HG02623 (cell line): ENCODE results near the gene GCSAML.
"Not testable (repeated sequence)": the region's sequence is repeated elsewhere in the genome, so short reads cannot be mapped to it uniquely, and the experiment has no call there.

Source experiments
- ATAC-seq: cut with Tn5 transposase; IDR thresholded peaks from one replicate; pipeline ENCODE4 v1.9.1; 2021; ENCODE audit warnings: moderate library complexity; ENCODE audit not compliant: unreplicated experiment

The GCSAML gene

DNA sequence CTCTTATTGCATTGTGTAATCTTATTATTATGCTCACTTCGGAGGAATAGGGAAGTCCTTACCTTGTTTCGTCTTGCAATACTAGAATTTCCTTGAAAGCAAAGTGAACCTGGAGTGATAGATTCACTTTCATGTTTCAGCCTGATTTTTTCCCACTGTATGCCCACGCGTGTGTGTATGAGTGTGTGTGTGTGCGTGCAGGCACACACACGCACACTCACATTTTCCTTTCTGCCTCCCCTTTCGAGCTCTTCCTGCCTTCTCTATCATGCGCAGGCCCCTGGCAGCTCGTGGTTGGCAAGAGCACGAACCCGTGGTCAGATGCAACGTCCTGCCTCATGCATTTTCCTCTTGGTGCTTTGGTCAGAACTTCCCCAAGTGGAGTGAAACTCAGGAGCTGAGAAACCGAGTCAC is at the start of gene GCSAML:
Gene GCSAML, plus strand, starts transcription at position 366 of the 414 bp plus-strand sequence. CDS start 58 bp downstream, outside the sequence.
- no peak for ATAC-seq

DNA sequence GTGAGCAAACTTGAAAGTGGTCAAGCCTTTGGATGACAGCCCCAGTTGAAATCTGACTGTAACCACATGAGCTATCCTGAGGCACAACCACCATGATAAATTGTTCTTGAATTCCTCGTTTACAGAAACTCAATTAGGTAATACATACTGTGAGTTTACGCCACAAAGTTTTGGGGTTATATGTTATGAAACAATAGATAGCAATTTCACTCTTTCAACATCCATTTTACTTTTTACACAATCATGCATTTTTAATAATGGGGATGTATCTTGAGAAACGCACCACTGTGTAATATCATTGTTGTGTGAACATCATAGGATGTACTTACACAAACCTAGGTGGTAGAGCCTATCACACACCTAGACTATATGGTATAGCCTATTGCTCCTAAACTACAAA is 48.1 kb upstream of the GCSAML start:
- no peak for ATAC-seq

DNA sequence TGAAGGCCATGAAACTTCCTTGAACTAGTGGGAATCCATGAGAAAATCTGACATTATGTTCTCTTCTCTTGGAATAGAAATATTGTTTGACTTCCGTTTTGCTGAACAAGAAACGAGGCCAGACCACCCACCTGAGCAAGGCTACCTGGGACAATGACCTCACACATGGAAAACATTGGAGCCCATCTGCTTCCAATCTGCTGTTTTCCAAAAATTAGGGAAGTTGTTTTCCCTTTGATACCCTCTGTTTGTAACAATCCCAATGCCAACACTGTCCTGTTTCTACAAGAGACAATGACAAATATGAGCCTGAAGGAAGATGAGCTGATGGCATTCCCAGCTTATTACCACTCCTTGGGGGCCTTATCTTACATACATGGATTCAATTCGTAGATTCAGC is 42.1 kb upstream of the GCSAML start:
- ATAC-seq = no peak

DNA sequence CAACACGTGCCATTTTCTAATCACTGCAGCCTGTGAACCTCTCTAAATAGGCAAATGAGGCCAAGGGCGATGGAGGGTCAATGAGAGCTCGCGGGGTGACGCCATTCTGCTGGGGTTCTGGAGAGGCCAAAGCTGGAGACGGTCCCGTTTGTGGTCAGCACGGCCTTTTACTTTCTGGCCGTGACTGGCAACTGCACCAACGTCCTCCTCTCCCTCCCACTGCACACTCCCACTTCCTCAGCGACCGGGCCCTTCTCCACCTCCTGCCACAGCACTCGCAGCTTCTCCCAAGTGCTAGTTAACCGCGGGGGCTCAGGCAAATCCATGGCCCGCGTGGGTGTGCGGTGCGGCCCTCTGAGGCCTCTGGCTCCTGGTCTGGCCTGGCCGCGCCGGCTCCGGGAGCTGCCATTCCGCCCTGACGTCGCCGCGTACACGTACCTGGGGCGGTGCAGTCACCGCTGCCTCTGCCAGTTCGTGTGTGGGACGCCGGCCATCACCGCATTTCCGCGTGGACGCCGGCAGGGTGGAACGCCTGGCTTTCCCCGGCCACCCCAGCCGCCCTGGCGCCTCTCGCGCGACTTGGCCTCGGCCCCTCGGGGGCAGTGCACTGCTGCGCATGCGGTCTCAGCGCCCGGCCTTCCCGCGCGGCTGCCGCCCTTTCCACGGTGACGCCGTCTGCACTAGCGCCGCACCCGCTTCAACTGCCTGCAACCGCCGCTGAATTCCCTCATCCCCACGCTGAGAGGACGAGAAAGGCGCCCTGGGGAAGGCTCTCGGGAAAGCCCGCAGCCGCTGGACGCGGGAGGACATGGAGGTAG is 30.9 kb upstream of the GCSAML start:
- ATAC-seq = no peak

DNA sequence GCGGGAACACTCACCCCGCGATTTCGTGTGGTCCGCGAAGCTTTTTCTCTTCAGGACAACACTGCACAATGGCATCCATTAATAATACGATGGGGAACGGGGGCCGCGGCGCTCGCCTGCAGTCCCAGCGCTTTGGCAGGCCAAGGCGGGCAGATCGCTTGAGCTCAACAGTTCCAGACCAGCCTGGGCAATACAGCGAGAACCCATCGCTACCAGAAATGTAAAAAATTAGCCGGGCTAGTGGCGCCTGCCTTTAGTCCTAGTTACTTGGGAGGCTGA is 30.4 kb upstream of the GCSAML start:
- ATAC-seq = no peak

DNA sequence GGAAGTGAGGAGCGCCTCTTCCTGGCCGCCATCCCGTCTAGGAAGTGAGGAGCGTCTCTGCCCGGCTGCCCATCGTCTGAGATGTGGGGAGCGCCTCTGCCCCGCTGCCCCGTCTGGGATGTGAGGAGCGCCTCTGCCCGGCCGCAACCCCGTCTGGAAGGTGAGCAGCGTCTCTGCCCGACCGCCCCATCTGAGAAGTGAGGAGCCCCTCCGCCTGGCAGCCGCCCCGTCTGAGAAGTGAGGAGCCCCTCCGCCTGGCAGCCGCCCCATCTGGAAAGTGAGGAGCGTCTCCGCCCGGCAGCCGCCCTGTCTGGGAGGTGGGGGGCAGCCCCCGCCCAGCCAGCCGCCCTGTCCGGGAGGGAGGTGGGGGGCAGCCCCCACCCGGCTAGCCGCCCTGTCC is 27.0 kb upstream of the GCSAML start:
- ATAC-seq = not testable (repeated sequence)

DNA sequence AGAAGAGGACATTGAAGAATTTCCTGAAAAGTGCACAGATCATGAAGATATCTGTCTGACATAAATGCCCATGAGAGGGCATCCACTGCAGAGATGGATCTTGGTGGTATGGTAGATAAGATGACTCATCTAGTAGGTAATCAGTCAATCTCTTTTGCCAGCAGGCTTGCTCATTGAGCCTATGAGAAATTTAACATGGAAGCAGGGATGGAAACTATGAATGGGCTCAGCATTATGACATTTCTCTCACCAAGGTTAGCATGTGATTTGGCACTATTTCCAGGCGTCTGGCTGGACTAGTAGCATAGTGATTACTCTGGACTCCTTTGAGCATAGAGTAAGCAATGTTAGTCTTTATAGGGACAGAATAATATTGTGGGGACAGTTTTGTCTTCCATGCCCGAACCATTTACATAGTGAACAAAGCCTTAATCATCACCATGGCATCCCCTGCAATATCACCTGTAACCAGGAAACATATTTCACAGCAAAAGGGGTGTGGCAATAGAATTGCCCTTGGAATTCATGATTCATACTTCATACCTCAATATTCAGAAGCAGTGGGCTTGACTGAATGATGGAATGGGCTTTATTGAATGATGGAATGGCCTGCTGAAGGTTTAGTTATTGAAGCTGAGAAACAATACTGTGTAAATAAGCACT is 20.0 kb upstream of the GCSAML start:
- no peak for ATAC-seq

DNA sequence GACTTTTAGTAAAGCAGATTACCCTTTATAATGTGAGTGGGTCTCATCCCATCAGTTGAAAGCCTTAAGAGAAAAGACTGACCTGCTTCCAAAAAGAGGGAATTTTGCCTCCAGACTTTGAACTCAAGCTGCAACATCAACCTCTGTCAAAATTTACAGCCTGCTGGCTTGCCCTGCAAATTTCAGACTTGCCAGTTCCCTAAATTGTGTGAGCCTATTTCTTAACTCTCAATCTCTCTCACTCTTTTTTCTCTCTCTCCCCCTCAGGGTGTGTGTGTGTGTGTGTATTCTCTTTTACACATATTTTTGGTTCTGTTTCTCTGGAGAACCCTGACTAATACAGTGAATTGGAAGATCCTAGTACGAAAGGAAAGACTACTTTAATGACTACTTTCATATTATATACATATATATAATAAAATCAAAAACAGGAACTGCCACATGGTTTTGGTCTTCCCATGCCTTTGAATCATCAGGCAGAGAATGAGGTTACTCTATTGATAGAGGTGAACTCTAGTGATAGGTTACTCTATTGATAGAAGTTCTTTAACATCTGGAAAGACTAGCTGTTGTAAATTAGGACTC is 19.1 kb upstream of the GCSAML start:
- no peak for ATAC-seq

DNA sequence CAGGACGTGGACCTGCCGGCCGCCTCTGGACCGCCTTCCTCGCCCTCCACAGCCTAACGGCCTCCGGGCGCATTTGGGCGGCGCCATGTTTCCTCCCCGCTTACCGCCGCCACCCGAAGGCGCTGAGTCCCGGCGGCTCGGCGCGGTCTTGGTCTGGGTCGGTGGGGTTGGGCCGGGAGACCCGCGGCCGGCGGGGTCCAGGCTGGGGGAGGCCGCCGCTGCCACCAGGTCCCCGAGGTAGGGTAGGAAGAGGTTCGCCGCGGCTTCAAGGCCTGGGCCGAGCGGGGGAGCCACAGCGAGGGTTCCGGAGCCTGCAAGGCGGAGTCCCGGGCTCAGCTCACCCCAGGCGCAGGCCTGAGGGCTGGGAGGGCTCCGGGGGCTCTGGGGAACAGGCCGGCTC is 18.1 kb upstream of the GCSAML start:
- ATAC-seq = no peak

DNA sequence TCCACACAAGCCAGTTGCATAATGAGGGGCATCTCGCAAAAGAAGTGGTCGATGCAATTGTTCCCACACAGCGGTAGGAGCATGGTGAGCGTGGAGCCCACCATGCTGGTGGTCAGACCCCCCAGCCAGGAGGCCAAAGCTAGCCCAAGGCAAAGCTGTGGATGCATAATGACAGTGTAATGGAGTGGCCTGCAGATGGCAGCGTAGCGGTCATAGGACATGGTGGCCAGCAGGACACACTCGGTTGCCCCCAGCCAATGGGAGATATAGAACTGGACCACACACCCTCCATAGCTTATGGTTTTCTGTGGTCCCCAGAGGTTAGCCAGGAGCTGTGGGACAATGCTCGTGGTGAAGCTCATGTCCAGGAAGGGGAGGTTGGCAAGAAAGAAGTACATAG is 17.0 kb upstream of the GCSAML start:
- ATAC-seq = no peak

DNA sequence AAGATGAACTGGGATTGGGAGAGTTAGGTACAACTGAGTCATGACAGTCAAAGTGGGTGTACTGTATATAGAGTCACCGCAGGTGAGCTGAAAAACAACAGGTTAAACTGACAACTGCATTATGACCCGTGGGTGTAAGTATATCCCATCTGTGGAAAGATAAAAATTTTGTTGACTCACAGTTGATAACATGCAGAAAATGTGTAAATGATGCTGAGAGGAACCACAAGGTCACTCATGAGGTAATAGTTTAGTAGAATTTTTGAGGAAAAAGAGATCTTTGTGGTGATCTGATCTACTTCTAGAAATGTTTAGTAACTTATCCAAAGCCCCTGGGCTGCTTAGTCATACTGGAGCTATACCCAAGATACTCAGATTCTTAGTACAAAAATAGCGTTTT is 13.5 kb upstream of the GCSAML start:
- ATAC-seq = no peak

DNA sequence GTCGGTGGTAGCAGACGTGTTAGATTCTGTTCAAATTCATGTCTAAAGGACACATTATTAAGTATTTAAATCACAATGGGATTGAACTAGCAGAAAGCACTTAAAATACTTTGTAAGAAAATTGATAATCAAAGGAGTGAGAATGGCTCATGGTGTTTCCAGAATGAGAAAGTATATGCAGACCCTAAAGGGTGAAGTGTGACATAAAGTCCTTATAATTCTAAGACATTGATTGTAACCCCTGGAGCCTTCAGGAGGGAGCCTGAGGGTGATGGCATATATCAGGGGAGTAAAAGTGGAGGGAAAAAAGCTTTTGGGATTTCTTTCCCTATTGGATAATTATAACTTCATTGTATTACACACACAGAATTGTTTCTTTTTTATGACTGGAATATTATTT is 12.6 kb upstream of the GCSAML start, which contains the start of gene OR2C3:
Gene OR2C3, minus strand, starts transcription at position 101 of the 400 bp plus-strand sequence. CDS start 3,929 bp downstream, outside the sequence.
- ATAC-seq = no peak

DNA sequence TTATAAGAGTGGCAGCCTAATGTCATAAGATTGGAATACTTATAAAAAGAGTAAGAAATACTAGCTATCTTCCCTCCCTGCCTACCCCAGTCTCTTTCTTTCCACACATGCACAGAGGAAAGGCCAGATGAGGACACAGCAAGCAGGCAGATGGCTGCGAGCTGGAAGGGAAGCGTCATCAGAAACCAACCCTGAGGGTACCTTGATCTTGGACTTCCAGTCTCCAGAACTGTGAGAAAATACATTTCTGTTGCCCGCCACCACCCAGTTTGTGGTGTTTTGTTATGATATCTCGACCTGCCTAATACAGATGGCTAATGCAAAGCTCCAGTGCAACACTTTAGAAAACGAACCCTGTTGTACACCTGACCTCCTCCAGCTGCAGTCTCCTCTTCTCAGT is 10.4 kb upstream of the GCSAML start:
- ATAC-seq = no peak

DNA sequence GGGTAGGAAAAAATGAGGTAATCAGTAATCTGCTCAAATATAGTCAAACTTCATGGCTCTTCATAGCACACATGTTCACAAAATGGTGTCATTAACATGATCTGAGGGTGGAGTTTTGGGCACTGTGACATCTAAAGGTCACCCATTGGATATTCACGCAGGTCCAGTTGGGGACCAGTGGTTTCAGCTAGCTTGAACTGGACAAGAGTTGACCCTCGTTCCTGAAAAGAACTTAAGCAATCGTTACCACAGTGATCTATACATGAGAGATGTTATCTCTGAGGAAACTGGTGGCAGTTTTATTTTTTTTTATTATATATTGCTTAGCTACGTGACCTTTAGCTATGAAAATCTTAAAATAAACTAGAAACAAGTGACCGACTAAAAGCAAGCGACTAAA is 9.7 kb upstream of the GCSAML start:
- ATAC-seq = no peak

DNA sequence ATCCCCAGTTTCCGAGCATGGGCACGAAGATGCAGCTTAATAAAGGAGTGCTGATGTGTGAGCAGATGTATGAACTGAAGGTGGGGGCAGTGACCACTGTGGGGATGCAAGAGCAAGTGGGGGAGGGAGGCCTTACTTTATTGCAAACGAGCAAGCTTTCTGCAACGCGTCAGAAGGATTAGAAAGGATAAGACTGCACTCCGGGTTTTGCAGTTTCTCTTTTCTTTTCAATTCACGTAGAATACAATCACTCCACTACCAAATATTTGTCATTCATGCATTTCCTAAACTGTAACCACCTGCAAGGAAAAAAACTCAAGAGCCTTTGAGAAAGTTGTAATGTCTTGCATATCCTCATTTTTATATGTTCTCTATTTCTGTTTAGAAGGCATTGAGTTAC is 8.4 kb upstream of the GCSAML start:
- ATAC-seq = no peak

DNA sequence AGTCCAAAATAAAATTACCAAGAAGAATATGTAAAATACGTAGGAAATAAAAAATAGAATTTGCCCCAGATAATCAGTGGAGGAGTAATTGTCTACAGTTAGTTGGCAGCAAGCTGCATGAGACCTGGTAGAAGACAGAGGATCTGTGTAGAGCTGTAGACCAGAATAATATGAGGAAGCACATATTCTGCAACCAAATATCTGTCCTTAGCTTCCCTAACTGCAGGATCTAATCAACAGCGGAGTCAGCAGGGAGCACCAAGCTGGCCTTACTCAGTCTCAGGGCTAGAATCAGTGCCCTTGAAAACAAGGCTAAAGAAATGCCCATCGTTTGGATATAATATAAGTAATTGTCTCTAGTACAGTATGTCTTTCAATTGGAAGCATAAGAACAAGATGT is 6.1 kb upstream of the GCSAML start:
- no peak for ATAC-seq

DNA sequence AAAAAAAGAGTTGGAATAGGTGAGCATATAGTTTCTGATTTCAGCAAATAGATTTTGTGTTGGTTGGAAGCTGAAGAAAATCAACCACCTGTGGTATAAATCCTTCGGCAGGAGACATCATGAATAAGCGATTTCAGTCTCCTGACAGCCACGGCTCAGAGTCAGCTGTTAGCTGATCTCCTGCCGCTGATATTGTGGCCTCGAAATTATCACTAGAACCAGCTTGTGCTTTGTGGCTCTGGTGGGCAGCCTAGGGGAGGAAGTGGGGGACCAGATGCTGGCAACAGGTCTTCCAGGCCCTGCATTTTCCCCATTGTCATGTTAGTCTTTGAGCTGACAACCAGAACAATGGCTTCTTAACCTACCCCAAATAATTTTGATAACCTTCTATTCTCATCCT is 842 bp upstream of the GCSAML start:
- no peak for ATAC-seq

DNA sequence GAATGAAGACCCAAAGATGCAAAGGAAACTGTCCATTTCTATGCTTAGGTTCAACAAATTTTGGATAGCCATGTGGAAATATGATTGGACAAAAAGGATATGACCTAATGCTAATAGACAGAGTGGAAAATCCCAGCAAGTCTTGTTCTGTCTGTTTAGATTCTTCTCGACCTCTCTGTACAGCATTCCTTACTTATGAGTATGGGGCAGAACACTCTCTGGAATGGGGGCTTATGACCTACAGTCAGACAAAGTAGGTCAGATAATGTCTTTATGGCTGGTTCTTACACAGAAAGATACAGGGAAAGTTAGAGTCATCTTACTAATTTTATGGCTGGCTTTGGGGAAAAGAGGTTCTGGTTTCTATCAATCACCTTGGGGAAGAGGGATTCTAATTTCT is 2.8 kb downstream of the GCSAML start:
- no peak for ATAC-seq

DNA sequence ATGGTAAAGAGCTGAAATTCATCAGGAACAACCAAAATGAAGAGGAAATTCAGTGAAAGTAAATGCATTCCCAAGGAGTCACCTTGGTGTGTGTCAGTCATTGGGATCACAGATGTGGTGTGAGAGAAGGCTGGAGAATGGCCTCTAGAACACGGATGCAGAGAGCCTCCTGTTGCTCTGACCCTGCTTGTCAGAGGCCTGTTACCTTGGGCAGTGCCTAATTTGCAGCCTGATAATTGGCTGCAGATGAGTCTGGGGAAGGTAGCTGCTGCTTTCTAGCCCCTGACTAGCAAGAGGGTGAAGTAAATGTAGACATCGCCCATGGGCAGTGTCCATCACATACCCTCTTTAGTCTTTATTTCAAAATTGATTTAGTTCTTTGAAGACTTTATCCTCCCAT is 3.3 kb downstream of the GCSAML start:
- ATAC-seq = no peak

DNA sequence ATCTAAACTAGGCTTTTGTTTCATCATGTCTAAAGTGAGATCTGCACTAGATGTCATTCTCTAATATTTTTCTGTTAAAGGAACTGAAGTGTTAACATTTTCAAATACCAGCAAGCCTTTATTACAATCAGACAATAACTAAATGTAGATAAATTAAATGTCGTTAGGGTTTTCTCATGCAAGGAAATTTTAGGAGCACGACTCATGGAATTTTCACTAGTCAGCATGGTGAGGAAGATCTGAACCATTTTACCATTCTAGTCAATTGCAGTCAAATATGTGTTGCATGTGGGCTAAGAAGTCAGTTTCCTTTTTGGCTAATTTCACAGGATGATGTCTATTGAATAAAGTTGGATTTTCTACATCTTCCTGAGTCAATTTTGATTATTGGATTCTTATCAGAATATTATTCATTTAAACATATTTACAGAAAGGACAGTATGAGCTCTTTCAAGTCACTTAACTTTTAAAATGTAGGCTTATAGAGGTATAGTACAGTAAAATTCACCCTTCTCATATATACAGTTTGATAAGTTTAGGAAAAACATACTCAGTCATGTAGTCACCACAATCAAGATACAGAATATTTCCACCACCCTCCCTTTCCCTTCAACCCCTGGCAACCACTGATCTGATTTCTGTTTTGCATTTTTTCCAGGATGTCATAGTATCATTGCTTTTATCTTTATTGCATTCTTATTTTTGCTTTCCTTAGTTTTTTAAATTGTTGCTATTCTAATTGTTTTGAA is 9.2 kb downstream of the GCSAML start:
- ATAC-seq = no peak

DNA sequence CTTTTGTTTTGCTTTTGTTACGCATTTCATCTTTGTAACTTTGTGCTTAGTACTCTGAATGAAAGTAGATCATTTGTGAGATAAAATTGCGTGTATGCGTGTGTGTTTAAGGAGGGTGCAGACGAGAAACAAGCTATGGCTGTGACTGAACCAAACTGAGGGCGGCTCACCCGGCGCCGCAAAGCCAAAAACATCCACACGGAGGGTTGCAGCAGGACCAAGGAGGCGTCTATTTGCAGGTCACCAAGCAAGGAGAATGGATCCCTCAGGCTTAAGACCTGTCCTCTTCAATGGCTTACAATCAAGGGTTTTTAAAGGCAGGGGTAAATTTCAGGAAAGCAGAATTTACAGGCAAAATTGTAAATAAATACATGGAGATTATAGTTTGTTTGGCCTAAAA is 12.8 kb downstream of the GCSAML start:
- ATAC-seq = no peak

DNA sequence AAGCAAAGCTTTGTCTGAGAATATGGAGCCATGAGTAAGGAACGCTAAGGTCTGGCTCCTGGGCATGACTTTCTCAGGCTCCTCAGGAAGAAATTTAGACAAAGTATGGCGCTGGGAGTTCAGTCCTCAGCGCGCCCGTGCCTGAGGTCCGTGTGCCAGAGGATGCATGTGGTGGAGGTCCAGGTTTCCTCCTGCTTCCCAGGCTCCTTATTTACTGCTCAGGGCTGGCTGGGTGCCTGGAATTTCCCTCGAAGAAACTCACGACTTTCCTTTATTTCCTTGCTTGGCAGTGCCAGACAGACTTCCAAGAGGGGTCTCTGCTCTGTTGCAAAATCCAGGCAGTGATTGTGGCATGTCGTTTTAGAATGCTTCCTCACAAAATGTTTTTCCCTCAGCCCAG is 13.3 kb downstream of the GCSAML start:
- no peak for ATAC-seq
